LNCAP (cell line): ENCODE results near the gene ZNF611.

ENCODE experiments used
- TF ChIP-seq, protein P1 (sequence below): fragments of 450-650 bp; IDR thresholded peaks from 2 replicates; pipeline ENCODE4 v1.5.1; 2017; ENCODE audit warnings: mild to moderate bottlenecking

Gene ZNF611

DNA sequence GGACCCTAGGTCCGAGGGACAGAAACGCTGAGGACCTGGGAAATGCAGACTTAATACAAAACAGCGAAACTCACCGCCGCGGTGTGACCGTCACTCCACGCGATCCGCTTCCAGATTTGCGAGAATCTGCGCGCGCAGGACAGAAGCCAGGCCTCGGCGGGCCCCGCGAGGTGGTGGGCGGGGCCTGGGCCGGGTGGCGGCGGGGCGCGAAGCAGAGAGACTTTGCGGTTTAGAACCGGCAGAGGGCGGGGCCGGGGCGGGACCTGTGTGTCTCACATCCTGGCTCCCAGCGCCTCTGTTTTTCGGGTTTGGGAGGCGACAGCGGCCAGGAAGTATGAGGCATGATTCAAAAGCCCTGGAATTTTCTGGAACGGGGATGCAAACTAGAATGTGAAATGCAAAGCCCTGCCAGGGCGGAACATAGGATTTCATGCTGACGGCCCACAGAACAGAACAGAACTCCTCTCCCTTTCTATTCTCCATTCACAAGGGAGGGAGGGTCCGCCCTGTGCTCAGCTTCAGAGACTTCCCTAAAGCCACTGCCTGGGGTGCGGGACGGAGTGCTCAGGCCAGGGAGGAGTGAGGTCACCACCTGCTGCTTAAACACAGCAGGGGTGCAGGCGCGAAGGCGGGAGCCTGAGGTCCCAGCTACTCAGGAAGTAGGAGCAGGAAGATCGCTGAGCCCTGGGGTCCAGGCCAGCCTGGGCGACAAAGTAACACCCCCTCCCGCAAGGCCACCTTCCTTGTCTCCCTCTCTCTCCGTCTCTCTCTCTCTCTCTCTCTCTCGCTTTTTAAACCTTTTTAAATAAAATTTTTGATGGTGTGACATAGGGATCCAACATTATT, 44.3 kb downstream of the ZNF611 start:
- TF ChIP-seq, protein P1, sequence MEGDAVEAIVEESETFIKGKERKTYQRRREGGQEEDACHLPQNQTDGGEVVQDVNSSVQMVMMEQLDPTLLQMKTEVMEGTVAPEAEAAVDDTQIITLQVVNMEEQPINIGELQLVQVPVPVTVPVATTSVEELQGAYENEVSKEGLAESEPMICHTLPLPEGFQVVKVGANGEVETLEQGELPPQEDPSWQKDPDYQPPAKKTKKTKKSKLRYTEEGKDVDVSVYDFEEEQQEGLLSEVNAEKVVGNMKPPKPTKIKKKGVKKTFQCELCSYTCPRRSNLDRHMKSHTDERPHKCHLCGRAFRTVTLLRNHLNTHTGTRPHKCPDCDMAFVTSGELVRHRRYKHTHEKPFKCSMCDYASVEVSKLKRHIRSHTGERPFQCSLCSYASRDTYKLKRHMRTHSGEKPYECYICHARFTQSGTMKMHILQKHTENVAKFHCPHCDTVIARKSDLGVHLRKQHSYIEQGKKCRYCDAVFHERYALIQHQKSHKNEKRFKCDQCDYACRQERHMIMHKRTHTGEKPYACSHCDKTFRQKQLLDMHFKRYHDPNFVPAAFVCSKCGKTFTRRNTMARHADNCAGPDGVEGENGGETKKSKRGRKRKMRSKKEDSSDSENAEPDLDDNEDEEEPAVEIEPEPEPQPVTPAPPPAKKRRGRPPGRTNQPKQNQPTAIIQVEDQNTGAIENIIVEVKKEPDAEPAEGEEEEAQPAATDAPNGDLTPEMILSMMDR = no peak

DNA sequence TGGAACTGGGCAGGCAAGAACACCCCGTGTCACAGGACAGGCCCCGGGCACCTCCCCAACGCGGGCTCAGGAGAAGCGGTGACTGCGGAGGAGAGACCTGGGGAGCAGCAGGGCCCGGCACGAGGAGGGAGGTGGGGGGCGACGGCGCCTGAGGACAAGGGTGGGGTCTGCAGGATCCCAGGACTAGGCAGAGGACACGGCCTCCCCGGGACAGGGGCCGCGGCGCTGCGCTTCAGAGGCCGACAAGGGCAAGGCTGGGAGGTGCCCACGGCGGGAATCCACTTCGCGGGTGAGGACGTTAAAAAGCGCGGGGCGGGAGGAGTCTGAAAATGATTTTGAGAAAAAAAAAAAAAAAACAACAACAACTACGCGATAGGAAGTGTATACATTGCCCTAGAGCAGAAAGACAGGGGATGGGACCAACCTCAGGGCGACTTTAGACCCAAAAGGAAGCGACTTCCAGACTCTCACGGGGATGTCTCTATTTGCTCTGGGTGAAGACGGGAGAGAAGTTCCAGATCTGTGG, 44.9 kb downstream of the ZNF611 start:
- TF ChIP-seq, protein P1 = no peak

DNA sequence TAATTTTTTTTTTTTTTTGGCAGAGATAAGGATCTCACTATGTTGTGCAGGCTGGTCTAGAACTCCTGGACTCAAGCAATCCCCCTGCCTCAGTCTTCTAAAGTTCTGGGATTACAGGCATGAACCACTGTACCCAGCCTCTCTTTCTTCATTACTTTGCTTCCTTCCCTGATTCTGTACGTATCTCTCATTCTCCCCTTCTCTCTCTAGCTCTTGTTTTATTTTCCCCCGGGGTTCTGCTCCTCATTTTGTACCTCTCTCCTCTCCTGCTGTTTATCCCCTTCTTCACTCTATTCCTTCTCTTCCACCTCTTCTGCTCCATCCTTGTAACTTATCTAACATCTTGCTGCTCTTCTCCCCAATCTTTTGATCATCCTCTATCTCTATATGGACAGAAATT, 46.5 kb downstream of the ZNF611 start:
- TF ChIP-seq, protein P1 = no peak

DNA sequence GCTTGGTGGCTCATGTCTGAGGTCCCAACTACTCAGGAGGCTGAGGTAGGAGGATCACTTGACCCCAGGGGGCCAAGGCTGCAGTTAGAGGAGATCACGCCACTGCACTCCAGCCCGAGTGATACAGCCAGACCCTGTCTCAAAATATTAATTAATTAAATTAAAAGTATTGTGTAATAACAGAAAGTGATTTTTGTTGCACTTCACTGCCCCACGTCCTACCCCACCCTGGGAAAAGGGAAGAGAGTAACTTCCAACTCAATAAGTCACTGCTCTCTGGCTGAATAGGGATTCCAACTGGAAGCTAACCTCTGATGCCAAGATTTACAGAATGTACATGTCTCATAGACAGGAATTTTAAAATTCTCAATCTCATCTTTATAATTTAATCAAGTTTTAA, 47.2 kb downstream of the ZNF611 start:
- TF ChIP-seq, protein P1 = no peak

DNA sequence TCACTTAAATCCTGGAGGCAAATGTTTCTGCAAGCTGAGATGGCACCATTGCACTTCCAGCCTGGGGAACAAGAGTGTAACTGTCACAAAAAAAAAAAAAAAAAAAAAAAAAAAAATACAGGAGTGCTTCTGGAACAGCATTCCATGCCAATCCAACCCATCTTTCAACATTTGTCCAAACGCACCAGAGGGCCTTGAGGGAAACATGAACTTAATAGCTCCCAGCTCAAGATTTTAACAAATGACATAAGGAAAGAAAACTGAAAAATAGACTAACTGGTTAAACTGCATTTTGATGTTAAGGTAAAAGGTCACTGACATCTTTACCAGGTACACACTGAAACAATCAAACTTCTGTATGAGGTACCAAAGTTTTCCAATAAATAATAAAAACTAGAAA, 49.0 kb downstream of the ZNF611 start:
- TF ChIP-seq, protein P1 = no peak

DNA sequence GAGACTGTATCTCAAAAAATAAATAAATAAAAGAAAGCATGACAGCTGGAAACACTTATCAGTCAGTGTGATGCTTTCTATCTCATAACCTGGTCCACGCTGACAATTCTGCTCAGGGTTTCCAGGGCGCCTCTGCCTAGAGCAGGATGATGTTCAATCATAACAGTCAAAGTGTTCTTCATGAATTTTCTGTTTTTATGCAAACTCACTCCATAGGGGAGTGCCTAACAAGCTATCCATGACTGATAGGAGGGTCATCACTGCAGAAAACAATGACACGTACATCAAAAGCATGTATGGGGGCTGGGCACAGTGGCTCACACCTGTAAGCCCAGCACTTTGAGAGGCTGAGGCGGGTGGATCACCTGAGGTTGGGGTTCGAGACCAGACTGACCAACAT, 55.2 kb downstream of the ZNF611 start:
- TF ChIP-seq, protein P1 = no peak

DNA sequence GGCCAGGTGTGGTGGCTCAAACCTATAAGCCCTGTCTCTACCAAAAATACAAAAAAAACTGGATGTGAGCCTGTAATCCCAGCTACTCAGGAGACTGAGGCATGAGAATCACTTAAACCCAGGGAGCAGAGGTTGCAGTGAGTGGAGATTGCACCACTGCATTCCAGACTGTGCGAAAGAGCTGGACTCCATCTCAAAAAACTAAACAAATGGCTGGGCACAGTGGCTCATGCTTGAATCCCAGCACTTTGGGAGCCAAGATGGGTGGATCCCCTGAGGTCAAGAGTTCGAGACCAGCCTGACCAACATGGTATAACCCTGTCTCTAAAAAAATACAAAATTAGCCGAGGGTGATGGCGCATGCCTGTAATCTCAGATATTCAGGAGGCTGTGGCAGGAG, 61.8 kb downstream of the ZNF611 start:
- TF ChIP-seq, protein P1 = no peak
